Fibroblast of skin of left quadriceps (primary cell): ENCODE measurements around the gene IKZF3.
"Not testable (repeated sequence)": the region's sequence is repeated elsewhere in the genome, so short reads cannot be mapped to it uniquely, and the experiment has no call there.

Experiments used
- DNase-seq, 2 experiments: peaks; one replicate each; pipeline ENCODE4 v3.0.0-alpha.2; 2013; ENCODE audit warnings: low read depth in 2 of 2

IKZF3 gene

DNA sequence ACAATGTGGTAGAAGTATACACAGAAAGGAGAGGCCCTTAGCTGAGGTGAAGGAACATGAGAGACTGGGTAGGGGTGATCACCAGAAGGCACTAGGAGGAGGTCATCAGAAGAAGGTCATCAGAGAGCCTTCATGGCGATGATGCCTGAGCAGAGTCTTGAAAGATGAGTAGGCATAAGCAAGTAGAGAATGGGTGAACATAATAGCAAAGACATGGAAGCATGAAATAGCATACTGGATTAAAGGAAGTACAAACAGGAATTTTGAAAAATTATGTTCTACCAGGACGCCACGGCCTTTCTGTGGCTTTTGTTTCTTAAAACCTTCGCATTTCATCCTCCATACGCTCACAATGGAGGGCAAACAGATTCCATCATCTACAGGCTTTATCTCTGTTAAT is 2.9 kb downstream of the IKZF3 start:
- DNase-seq = no peak

DNA sequence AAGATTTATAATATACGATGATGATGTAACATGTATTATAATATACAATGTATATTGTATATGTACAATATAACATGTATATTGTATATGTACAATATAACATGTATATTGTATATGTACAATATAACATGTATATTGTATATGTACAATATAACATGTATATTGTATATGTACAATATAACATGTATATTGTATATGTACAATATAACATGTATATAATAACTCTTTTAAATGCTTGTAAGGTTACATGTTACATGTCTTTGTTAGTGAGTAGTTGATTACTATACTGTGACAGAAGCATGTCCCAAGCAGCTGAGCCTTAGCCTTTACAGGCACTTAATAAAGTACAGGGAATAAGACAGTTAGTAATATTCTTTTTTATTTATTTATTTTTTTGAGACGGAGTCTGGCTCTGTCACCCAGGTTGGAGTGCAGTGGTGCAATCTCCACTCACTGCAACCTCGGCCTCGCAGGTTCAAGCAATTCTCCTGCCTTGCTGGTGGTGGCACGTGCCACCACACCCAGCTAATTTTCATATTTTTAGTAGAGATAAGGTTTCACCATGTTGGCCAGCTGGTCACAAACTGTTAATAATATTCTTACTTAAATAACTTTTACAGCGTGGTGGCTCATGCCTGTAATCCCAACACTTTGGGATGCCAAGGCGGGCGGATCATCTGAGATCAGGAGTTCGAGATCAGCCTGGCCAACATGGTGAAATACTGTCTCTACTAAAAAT is 8.0 kb downstream of the IKZF3 start:
- DNase-seq = not testable (repeated sequence)

DNA sequence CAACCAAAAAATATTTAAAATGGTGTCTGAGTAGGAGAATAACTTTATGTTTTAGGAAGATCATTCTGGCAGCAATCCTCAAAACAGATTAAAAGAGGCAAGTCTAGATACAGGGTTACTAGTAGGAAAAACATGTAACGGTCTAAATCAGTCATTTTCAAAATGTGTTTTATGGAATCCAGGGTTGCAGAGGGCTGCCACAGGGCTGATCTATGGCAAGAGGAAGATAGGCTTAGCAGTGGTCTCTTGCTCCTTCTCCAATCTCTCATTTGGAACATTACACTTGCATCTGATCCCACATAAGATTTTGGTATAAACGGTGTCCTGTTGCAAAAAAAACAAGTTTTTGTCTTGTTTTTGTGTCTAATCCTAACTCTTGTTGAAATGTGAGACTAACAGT is 9.2 kb downstream of the IKZF3 start:
- no peak for DNase-seq

DNA sequence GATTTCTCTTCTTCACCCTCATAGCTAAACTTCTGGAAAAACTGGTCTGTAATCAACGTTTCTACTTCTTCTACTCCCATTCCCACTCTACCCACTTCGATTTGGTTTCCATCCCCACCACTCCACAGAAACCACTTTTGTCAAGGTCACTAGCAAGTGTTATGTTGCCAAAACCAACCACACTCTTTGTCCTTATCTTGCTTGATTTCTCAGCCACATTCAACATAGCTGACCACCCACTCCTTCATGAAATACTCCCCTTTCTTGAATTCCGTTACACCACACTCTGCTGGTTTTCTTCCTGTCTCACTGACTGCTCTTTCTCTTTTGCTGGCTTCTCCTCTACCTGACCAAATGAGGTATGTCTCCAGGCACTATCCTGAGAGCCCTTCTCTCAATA is 11.9 kb downstream of the IKZF3 start:
- DNase-seq = no peak

DNA sequence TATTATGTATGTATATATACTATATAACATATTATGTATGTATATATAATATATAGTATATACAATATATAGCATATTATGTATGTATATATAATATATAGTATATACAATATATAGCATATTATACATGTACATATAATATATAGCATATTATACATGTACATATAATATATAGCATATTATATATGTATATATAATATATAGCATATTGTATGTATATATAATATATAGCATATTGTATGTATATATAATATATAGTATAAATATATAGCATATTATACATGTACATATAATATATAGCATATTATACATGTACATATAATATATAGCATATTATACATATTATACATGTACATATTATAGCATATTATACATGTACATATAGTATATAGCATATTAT is 13.9 kb downstream of the IKZF3 start:
- not testable (repeated sequence) for DNase-seq

DNA sequence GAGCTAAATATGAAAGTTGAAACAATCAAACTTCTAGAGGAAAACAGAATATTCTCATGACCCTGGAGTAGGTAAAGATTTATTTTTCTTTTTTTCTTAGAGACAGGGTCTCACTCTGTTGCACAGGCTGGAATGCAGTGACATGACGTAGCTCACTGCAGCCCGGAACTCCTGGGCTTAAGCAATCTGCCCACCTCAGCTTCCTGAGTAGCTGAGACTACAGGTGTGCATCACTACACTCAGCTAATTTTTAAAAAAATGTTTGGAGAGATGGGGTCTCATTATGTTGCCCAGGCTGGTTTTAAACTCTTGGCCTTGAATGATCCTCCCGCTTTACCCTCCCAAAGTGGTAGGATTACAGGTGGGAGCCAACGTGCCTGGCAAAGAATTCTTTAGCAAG is 15.5 kb downstream of the IKZF3 start:
- DNase-seq = no peak

DNA sequence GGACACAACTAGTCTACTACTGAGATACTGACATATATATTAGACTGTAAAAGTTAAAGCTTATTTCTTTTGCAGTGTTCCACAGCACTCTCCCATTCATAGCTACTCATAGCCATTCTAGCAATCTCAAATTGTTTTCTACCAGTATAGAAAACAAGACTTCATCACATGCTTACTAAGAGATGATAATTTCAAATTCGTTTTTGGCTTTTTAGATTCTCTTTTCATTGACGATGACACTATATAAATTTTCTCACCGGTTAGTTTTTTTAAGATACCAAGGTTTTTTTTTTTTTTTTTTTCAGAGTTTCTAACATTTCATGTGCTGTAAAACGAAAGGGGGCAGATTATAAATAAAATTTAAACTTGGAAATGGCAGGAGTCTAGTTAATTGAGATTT is 17.9 kb downstream of the IKZF3 start:
- DNase-seq = no peak

DNA sequence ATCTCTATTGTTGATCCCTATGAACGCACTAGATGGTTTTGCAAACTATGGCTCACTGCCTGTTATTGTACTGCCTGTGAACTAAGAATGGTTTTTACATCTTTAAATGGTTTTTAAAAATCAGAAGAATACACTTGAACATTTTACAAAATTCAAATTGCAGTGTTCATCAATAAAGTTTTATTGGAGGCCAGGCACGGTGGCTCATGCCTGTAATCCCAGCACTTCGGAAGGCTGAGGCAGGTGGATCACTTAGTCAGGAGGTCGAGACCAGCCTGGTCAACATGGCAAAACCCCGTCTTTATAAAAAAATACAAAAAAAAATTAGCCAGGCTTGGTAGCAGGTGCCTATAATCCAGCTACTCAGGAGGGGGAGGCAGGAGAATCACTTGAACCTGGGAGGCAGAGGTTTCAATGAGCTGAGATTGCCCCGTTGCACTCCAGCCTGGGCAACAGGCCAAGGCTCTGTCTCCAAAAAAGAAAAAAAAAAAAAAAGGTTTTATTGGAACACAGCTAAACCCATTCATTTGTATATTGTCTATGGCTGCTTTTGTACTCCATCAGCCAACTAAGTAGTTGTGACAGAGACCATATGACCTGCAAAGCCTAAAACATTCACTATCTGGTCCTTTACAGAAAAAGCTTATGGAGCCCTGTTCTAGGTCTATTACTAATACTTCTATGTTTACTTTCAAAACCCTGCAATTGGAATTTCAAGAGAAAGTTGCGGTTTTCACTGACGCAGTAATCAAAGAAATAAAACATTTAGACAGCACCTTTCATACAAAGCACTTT is 18.9 kb downstream of the IKZF3 start:
- DNase-seq = no peak

DNA sequence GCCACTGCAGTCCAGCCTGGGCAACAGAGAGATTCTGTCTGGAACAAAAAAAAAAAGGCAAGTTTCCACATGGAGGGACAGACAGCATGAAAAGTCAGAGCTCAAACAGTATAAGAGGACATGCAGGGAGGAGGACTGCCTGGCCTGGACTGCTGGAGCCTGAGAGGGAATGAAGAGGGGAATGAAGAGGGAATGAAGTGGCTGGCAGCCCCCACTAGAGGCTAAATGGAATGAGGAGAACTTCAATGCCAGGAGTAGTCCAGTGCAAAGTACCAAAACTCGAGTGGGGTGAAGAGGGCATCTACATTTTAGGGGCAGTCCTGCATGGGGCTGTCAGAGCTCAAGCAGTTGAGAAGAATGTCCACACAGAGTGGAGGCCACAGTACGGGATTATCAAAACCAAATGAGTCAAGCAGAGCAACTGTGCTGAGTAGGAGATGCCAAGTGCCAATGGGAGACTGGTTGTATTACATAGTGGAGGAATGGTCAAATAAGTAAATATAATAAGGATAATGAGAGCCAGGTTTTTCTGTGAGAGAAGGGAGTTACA is 22.9 kb downstream of the IKZF3 start:
- DNase-seq = no peak

DNA sequence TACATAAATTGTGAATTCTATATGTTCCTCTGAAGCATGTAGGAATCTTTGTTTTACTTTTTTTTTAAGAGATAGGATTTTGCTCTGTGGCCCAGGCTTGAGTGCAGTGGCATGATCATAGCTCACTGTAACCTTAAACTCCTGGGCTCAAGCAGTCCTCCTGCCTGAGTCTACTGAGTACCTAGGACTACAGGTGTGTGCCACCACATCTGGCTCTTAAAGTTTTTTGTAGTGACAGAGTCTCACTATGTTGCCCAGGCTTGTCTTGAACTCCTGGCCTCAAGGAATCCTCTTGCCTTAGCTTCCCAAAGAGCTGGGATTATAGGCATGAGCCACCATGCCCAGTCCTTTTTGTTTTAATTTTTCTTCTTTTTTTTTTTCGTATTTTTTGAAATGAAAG is 25.3 kb downstream of the IKZF3 start:
- no peak for DNase-seq

DNA sequence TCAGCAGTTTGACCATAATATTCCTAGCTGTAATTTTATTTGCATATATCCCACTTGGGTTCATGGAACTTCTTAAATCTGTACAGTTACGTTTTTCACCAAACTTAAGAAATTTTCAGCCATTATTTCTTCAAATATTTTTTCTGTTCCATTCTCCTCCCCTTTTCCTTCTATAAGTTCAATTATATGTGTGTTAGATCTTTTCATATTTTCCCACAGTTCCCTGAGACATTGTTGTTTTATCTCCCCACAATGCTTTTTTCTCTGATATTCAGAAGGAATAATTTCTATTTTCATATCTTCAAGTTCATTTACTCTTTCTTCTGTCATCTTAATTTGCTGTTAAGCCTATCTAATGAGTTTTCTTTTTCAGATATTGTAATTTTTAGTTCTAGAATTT is 26.1 kb downstream of the IKZF3 start:
- DNase-seq = no peak

DNA sequence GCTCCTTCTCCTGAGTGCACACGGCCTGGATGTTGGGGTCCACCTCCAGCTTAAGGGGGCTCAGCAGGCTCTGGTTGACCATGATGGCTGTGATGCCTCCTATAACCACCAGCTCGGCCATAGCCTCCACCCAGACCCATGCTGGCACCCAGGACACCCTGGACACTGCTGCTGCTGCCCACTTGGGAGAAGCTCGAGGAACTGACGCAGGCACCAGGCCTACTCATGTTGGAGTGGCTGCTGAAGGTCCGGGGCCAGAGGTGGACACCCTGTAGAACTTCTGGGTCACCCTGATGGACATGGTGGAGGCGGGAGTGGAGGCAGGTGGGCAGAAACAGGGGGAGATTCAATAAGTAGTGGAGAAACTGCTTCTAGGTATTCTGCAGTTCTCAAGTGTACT is 28.0 kb downstream of the IKZF3 start:
- no peak for DNase-seq

DNA sequence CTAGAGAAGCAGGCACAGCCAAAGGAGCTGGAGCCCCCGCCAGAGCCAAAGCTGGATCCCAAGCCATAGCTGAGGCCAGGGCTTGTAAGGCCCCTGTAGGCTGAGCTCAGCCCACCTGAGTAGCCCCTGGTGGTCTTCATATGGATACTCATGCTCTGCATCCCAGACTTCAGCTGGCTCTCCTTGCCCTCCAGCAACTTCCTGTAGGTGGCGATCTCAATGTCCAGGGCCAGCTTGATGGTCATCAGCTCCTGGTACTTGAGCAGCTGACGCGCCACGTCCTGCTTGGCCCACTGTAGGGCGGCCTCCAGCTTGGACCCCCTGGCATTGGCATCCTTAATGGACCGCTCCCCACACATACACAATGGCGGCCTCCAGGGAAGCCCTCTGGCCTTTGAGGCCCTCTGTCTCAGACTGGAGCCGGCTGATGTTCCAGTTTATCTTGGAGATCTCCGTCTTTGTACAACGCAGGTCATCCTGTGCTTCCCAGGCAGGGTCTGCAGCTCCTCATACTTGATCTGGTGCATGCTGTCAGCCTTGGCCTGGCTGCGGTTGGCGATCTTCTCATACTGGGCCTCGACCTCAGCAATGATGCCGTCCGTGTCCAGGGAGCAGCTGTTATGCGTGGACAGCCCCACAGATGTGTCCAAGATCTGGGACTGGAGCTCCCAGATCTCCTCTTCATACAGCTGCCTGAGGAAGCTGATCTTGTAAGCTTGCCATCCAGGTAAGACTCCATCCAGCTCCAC is 28.9 kb downstream of the IKZF3 start:
- DNase-seq = no peak

DNA sequence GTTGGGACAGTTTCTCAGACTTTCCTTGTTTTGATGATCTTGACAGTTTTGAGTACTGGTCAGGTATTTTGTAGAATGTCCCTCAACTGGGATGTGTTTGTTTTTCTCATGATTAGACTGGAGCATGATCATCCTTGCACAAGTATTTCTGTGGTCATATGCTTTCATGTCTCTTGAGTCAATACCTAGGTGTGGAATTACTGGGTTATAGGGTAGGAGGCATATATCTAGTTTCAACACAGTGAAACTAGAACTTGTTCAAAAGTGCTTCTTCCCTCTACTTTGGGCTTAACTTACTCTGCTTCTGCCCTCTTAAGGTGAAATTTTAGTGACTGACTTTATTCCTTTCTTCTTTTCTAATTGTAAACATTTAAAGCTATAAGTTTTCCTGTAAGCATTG is 30.1 kb downstream of the IKZF3 start:
- no peak for DNase-seq

DNA sequence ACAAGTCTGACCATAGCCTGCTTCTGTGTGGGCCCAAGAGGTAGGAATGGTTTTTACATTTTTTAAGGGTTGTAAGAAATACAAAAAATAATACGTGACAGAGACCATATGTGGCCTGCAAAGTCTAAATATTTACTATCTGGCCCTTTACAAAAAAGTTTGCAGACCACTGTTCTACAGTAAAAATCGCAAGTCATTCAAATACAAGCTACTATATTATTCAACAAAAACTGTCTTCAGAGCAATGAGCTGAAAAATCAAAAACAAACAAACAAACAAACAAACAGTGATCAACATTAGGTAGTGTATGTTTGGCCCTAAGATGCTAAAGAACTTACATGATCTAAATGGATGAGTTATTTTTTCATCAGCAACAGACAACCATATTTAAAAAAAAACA is 32.5 kb downstream of the IKZF3 start:
- DNase-seq = no peak

DNA sequence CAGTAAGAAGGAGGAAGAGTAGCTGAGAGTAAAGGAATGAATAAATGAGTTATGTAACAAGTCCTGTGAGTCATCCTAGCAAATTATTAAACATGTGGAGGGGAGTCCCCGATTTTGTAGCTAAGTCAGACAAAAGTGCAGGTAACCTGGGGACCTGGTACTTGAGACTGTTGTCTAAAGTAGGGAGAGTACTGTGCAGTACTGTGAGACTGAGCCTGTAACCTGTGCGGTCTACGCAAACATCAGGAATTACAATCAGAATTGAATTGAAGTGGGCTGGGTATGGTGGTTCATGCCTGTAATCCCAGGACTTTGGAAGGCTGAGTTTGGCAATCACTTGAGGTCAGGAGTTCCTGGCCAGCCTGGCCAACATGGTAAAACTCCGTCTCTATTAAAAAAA is 35.7 kb downstream of the IKZF3 start:
- DNase-seq = no peak

DNA sequence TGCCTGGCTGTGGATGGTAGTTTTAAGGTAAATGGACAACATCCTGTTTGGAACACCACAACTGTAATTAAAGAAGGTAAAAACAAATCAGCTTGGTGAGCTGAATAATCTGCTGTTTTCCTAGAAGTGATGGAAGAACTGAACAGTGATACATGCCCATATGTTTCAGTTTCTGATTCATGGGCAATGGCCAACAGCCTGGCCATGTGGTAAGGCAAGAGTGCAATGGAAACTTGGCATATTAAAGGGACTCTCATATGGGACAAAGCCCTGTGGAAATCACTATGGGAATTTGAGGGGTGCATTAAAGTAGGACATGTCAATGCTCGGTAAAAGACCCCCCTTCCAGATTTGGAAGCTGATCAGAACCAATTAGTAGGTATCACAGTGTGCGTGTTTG is 37.8 kb downstream of the IKZF3 start:
- DNase-seq = no peak

DNA sequence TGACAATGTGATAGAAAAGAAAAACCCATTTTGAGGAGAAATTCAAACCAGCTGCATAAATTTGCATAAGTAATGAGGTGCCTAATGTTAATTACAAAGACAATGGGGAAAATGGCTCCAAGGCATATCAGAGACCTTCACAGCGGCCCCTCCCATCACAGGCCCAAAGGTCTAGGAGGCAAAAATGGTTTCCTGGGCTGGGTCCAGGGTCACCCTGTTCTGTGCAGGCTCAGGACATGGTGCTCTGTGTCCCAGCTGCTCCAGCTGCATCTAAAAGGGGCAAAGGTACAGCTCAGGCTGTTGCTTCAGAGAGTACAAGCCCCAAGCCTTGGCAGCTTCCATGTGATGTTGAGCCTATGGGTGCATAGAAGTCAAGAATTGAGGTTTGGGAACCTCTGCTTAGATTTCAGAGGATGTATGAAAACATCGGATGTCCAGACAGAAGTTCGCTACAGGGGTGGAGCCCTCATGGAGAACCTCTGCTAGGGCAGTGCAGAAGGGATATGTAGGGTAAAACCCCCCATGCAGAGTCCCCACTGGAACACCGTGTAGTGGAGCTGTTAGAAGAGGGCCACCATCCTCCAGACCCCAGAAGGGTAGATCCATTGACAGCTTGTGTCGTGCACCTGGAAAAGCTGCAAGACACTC is 40.6 kb downstream of the IKZF3 start:
- DNase-seq = no peak

DNA sequence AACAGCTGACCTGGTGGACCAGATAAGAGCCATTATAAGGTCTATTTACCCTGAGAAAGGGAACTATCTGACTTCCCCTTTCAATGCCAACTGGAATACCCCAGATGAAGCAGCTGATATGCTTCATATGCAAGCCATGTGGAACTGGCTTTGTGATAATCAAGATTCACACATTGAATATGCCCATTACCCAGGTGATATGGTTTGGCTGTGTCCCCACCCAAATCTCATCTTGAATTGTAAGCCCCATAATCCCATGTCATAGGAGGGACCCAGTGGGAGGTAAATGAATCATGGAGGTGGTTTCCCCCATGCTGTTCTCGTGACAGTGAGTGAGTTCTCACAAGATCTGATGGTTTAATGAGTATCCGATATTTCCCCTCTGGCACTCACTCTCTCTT is 42.1 kb downstream of the IKZF3 start:
- DNase-seq = no peak

DNA sequence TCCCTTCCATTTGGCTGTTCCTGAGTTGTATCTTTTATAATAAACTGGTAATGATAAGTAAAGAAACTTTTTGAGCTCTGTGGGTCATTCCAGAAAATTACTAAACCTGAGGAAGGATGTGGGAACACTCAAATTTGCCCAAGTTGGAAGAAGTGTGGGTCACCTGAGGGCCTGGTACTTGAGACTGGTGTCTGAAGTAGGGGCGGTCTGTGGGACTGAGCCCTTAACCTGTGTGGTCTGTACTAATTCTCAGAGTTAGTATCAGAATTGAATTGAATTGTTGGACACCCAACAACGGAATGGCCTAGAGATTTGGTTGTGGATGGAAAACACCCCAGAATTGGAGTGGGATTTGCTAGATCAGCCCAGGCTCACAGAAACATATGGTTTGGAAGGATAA is 43.1 kb downstream of the IKZF3 start:
- DNase-seq = no peak

DNA sequence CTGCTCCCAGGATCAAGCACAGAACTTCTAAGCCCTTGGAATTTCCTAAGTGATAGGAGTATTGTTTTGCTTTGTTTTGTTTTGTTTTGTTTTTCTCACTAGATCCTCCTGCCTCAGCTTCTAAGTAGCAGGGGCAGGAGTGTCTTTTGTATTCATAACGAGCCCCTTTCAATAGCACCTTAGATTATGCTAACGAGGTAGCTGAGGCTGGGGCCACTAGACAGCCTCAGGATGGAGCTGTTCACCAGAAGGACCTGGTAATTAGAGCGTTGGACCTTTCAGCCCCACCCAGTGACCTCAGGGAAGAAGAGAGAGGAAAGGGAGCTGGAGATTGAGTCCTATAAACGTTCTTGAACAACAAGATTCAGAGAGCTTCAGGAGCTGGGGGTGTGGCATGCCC is 43.6 kb downstream of the IKZF3 start:
- no peak for DNase-seq
